Panc1 (cell line): ENCODE measurements around the gene TMEM51. TPM values are rescaled to one million over a fixed set of nuclear protein-coding genes. Genes with fewer than 3 reads are reported as not detected.

Source experiments
- ATAC-seq: fragments of 200-7000 bp; cut with Tn5 transposase; 2 replicates; pipeline ENCODE4 v1.9.1; 2020; ENCODE audit warnings: mild to moderate bottlenecking, moderate library complexity
- BruUV-seq: library from RNA; stranded (reverse); fragments of 400-500 nt; replicated peaks from 2 replicates; lab custom pipeline; 2021; lab: Mats Ljungman, UMichigan
- CTCF ChIA-PET: fragments of 300-600 bp; sonication (Branson Sonifier 250); formaldehyde crosslinking; loops from one replicate; lab custom pipeline; 2022; ENCODE audit warnings: antibody characterized with exemption; lab: Charles Lee
- POLR2A ChIA-PET: fragments of 300-600 bp; sonication (Branson Sonifier 250); formaldehyde crosslinking; loops from one replicate; lab custom pipeline; 2022; ENCODE audit warnings: antibody characterized with exemption; lab: Charles Lee
- DNase-seq: peaks from one replicate; pipeline ENCODE4 v3.0.0-alpha.2; 2010; ENCODE audit warnings: low read depth, low spot score
- H3K27ac ChIP-seq: 2 replicates; pipeline ENCODE4 v1.5.1; 2011; ENCODE audit warnings: mild to moderate bottlenecking, low read length, inconsistent platforms
- H3K27me3 ChIP-seq: fragments of 200-500 bp; sonication (Bioruptor generic); 2 replicates; pipeline ENCODE4 v1.6.0; 2014; ENCODE audit warnings: low read length, inconsistent platforms; ENCODE audit not compliant: control insufficient read depth, insufficient read depth
- H3K36me3 ChIP-seq: fragments of 200-500 bp; sonication (Bioruptor generic); 2 replicates; pipeline ENCODE4 v1.5.1; 2014; ENCODE audit warnings: inconsistent platforms, mild to moderate bottlenecking, low read length, moderate library complexity; ENCODE audit not compliant: control insufficient read depth, insufficient read depth
- H3K4me1 ChIP-seq: 2 replicates; pipeline ENCODE4 v1.5.1; 2011; ENCODE audit warnings: inconsistent platforms, mild to moderate bottlenecking, low read length, moderate library complexity; ENCODE audit not compliant: control insufficient read depth, insufficient read depth
- H3K4me3 ChIP-seq, 2 experiments: 2 replicates each; pipeline ENCODE4 v1.5.1; 2011 to 2012; ENCODE audit warnings: low read depth in 2 of 2, low read length in 2 of 2, mild to moderate bottlenecking in 2 of 2, inconsistent platforms in 1 of 2, moderate library complexity in 1 of 2
- H3K9me3 ChIP-seq: fragments of 200-500 bp; sonication (Bioruptor generic); 2 replicates; pipeline ENCODE4 v1.5.1; 2014; ENCODE audit warnings: low read depth, mild to moderate bottlenecking, inconsistent platforms, low read length, moderate library complexity; ENCODE audit not compliant: control insufficient read depth, insufficient read depth
- POLR2AphosphoS5 ChIP-seq: IDR thresholded peaks from 2 replicates; pipeline ENCODE4 v1.6.1; 2012; ENCODE audit warnings: mild to moderate bottlenecking, low read depth, low read length, moderate library complexity
- REST ChIP-seq, 2 experiments: IDR thresholded peaks; 2 replicates each; pipeline ENCODE4 v1.6.1; 2011 to 2012; ENCODE audit warnings: low read depth in 2 of 2, control low read depth in 1 of 2, low read length in 1 of 2, mild to moderate bottlenecking in 1 of 2, moderate library complexity in 1 of 2; ENCODE audit not compliant: insufficient read depth in 1 of 2
- SIN3A ChIP-seq: IDR thresholded peaks from 2 replicates; pipeline ENCODE4 v1.6.1; 2012; ENCODE audit warnings: low read depth, mild to moderate bottlenecking, low read length, moderate library complexity, borderline replicate concordance; ENCODE audit not compliant: insufficient read depth
- TCF7L2 ChIP-seq: IDR thresholded peaks from 2 replicates; pipeline ENCODE4 v1.6.1; 2011; ENCODE audit warnings: mild to moderate bottlenecking, low read depth, low read length, inconsistent platforms
- in situ Hi-C: cut with HindIII; loops from 2 replicates; pipeline ENCODE4 v1.10.0; 2016; ENCODE audit warnings: low sequenced_read_pairs, low pct_unique_long_range_greater_than_20kb
- intact Hi-C: fragments of 100-400 bp; cut with micrococcal nuclease; formaldehyde crosslinking; loops from one replicate; pipeline ENCODE4 v1.10.0; 2022; ENCODE audit not compliant: unreplicated experiment
- total RNA-seq: library from RNA; stranded (reverse); gene quantifications from one replicate; pipeline ENCODE4 v1.2.1, GENCODE V29; 2021; ENCODE audit not compliant: unreplicated experiment
- TF ChIP-seq, protein P1 (sequence below): fragments of 450-650 bp; IDR thresholded peaks from 2 replicates; pipeline ENCODE4 v1.5.1; 2017; ENCODE audit warnings: mild to moderate bottlenecking

Gene TMEM51
- total RNA-seq, 1 experiment from 2014 or later: 25.8 TPM

GRCh38 chr1:15245593-15246360 lies 92.2 kb downstream of the TMEM51 start:
- intact Hi-C loops: no loop called here
- CTCF ChIA-PET: no interaction called here
- TF ChIP-seq, protein P1, sequence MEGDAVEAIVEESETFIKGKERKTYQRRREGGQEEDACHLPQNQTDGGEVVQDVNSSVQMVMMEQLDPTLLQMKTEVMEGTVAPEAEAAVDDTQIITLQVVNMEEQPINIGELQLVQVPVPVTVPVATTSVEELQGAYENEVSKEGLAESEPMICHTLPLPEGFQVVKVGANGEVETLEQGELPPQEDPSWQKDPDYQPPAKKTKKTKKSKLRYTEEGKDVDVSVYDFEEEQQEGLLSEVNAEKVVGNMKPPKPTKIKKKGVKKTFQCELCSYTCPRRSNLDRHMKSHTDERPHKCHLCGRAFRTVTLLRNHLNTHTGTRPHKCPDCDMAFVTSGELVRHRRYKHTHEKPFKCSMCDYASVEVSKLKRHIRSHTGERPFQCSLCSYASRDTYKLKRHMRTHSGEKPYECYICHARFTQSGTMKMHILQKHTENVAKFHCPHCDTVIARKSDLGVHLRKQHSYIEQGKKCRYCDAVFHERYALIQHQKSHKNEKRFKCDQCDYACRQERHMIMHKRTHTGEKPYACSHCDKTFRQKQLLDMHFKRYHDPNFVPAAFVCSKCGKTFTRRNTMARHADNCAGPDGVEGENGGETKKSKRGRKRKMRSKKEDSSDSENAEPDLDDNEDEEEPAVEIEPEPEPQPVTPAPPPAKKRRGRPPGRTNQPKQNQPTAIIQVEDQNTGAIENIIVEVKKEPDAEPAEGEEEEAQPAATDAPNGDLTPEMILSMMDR: no peak
- no peak for TF ChIP-seq TCF7L2
- TF ChIP-seq SIN3A: no peak
- no peak for TF ChIP-seq REST (IDR thresholded peaks at IDR 0.05; ENCODE audit: insufficient read depth in 1 of 2, low read depth in 2 of 2, low read length in 1 of 2)
- no peak for TF ChIP-seq POLR2AphosphoS5
- H3K9me3 ChIP-seq: no peaks in the 10 kb centered on the region
- ATAC-seq (no peak), DNase-seq (no peak)
- H3K27ac ChIP-seq: no peak overlapping the region
- in situ Hi-C loops: no loop called here
- H3K36me3 ChIP-seq: no peaks in the 10 kb centered on the region
- H3K27me3 ChIP-seq: no peaks in the 10 kb centered on the region; the same call in none of the 2 replicates
- POLR2A ChIA-PET: no interaction called here
- BruUV-seq: no TSS peak
- H3K4me1 ChIP-seq: no peaks in the 10 kb centered on the region; the same call in 1 of the 2 replicates
- no peak overlapping the region for H3K4me3 ChIP-seq

- TF ChIP-seq SIN3A: peak; percentile 50; the same call in 1 of the 2 replicates
- no peak for TF ChIP-seq POLR2AphosphoS5
- H3K27me3 ChIP-seq: no peaks in the 10 kb centered on the region; the same call in none of the 2 replicates
- CTCF ChIA-PET: interaction anchor here (0.6 to 1.3 kb wide), 2 partner anchors 25 to 27 kb away, joined by 3 to 5 read pairs; no protein-coding TSS in a partner anchor
- intact Hi-C loops: no loop called here
- peak; percentile 24 for DNase-seq
- ATAC-seq: peak; percentile 94
- no peaks in the 10 kb centered on the region; the same call in 1 of the 2 replicates for H3K4me1 ChIP-seq
- no peak within 1 kb of the TSS for H3K27ac ChIP-seq
- H3K9me3 ChIP-seq: no peaks in the 10 kb centered on the region
- POLR2A ChIA-PET: no interaction called here
- peak within 1 kb of the TSS; percentile 45 to 55 for H3K4me3 ChIP-seq
- H3K36me3 ChIP-seq: no peaks in the 10 kb centered on the region
- no TSS peak for BruUV-seq
- in situ Hi-C loops: no loop called here
Observed at GRCh38 chr1:15246960-15247614, 93.5 kb downstream of the TMEM51 start, which contains the start of gene FHAD1. Gene FHAD1 (plus strand): TSS chr1:15247223. CDS start chr1:15251785, 4,562 bp downstream.
